ENCODE results near the gene TSPAN12. TPM values are rescaled to one million over a fixed set of nuclear protein-coding genes. Genes with fewer than 3 reads are reported as not detected.

The TSPAN12 gene
- total and polyA plus RNA-seq, 2 donors (not counting 3 experiments of a cell fraction or from before 2014, with no cell fraction given): 9.3 to 19.8 TPM

DNA sequence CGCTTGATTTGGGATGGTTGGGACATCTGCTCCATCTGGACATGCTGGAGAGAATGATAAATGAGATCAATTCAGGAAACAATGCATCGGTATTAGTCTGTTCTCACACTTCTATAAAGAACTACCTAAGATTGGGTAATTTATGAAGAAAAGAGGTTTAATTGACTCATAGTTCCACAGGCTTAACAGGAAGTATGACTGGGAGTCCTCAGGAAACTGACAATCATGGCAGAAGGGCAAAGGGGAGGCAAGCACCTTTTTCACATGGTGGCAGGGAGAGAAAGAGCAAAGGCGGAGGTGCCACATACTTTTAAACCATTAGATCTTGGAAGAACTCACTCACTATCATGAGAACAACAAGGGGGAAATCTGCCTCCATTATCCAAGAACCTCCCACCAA is 16.8 kb upstream of the TSPAN12 start:
- POLR2A ChIA-PET: no interaction called here
- H4K20me1 ChIP-seq (replicated peaks; ENCODE audit: control insufficient read depth, extremely low read depth, insufficient read depth, low read length): no peaks in the 10 kb centered on the region
- BruUV-seq (replicated peaks): no TSS peak
- TF ChIP-seq, protein P1, sequence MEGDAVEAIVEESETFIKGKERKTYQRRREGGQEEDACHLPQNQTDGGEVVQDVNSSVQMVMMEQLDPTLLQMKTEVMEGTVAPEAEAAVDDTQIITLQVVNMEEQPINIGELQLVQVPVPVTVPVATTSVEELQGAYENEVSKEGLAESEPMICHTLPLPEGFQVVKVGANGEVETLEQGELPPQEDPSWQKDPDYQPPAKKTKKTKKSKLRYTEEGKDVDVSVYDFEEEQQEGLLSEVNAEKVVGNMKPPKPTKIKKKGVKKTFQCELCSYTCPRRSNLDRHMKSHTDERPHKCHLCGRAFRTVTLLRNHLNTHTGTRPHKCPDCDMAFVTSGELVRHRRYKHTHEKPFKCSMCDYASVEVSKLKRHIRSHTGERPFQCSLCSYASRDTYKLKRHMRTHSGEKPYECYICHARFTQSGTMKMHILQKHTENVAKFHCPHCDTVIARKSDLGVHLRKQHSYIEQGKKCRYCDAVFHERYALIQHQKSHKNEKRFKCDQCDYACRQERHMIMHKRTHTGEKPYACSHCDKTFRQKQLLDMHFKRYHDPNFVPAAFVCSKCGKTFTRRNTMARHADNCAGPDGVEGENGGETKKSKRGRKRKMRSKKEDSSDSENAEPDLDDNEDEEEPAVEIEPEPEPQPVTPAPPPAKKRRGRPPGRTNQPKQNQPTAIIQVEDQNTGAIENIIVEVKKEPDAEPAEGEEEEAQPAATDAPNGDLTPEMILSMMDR (IDR thresholded peaks at IDR 0.05; ENCODE audit: extremely low read depth in 1 of 2, insufficient read depth in 1 of 2, low read depth in 1 of 2, low read length in 2 of 2): no peak
- TF ChIP-seq EZH2 (IDR thresholded peaks at IDR 0.05; ENCODE audit: borderline replicate concordance, low read depth, low read length, severe bottlenecking) (no peak), POLR2AphosphoS5 (IDR thresholded peaks at IDR 0.05; ENCODE audit: insufficient read depth, low read depth, low read length) (peak; percentile 29), FOS (IDR thresholded peaks at IDR 0.05; ENCODE audit: borderline replicate concordance, insufficient read depth, low read length) (peak; percentile 77), JUN (IDR thresholded peaks at IDR 0.05; ENCODE audit: borderline replicate concordance, insufficient read depth, insufficient read length, low read depth) (peak; percentile 5)
- no peak overlapping the region for H3K4me3 ChIP-seq (replicated peaks in 1 of 3; ENCODE audit: insufficient read depth in 1 of 3, low read depth in 1 of 3, low read length in 3 of 3)
- H3K9ac ChIP-seq (replicated peaks; ENCODE audit: extremely low read depth, insufficient read depth, low read length): no peak overlapping the region
- no peak overlapping the region for H3K4me2 ChIP-seq (ENCODE audit: insufficient read depth, low read length)
- H3K79me2 ChIP-seq (ENCODE audit: control insufficient read depth, insufficient read depth, low read length): no peaks in the 10 kb centered on the region
- H3K36me3 ChIP-seq (ENCODE audit: control insufficient read depth in 2 of 2, extremely low read depth in 1 of 2, insufficient read depth in 2 of 2, low read length in 2 of 2): no peaks in the 10 kb centered on the region
- dilution Hi-C loops (cut with MboI; ENCODE audit: extremely low pct_ligation_motif_present, low sequenced_read_pairs) (no loop called here), intact Hi-C loops (cut with micrococcal nuclease) (no loop called here)
- H3K27me3 ChIP-seq (ENCODE audit: control insufficient read depth in 2 of 2, insufficient read depth in 2 of 2, low read length in 2 of 2): no peaks in the 10 kb centered on the region
- DNase-seq (ENCODE audit: low read depth, low spot score) (peak; percentile 17), FAIRE-seq (no peak)
- H3K9me1 ChIP-seq (replicated peaks; ENCODE audit: control insufficient read depth, extremely low read depth, insufficient read depth, low read length): no peaks in the 10 kb centered on the region
- no peak overlapping the region for H3K27ac ChIP-seq (ENCODE audit: insufficient read depth, low read depth, low read length)
- CTCF ChIA-PET: no interaction called here
- H3K4me1 ChIP-seq (ENCODE audit: control insufficient read depth, extremely low read depth, insufficient read depth, low read length): peaks cover 8% of the 10 kb centered on the region
- no peaks in the 10 kb centered on the region for H3K9me3 ChIP-seq (replicated peaks; ENCODE audit: control insufficient read depth, insufficient read depth, low read length)
- peak overlapping the region; percentile 29 for H2AFZ ChIP-seq (ENCODE audit: low read depth, low read length)

DNA sequence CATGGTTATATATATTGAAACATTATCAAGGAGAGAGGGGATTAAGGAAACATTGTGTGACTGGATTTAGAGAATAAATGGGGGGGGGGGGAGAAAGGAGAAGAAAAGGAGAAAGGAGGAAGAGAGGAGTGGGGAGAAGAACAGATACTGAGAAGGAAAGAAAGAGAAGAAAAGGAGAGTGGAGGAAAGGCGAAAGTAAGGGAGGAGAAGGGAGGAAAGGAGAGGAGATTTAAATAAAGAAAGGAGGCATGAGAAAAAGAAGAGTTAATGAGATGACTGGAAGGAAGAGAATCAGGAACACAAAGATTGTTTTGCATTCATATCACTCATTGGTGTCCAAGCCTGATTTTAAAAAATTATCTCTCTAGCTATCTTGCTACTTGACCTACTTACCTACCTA is 16.1 kb upstream of the TSPAN12 start:
- FAIRE-seq: no peak

More for the DNA sequence above, 16.1 kb upstream of the TSPAN12 start:
- H3K9me3 ChIP-seq (replicated peaks; ENCODE audit: control insufficient read depth, insufficient read depth, low read length): no peaks in the 10 kb centered on the region
- no peak overlapping the region for H2AFZ ChIP-seq (ENCODE audit: low read depth, low read length)
- no peak overlapping the region for H3K9ac ChIP-seq (replicated peaks; ENCODE audit: extremely low read depth, insufficient read depth, low read length)
- no peaks in the 10 kb centered on the region for H3K79me2 ChIP-seq (ENCODE audit: control insufficient read depth, insufficient read depth, low read length)
- BruUV-seq (replicated peaks): no TSS peak
- H3K27me3 ChIP-seq (ENCODE audit: control insufficient read depth in 2 of 2, insufficient read depth in 2 of 2, low read length in 2 of 2): no peaks in the 10 kb centered on the region
- dilution Hi-C loops (cut with MboI; ENCODE audit: extremely low pct_ligation_motif_present, low sequenced_read_pairs) (no loop called here), intact Hi-C loops (cut with micrococcal nuclease) (no loop called here)
- no peak overlapping the region for H3K27ac ChIP-seq (ENCODE audit: insufficient read depth, low read depth, low read length)
- peaks cover 8% of the 10 kb centered on the region for H3K4me1 ChIP-seq (ENCODE audit: control insufficient read depth, extremely low read depth, insufficient read depth, low read length)
- ChIA-PET POLR2A (no interaction called here), CTCF (interaction anchor here (0.7 kb wide), 1 partner anchor 11 kb away, joined by 3 read pairs; no protein-coding TSS in a partner anchor)
- no peak overlapping the region for H3K4me3 ChIP-seq (replicated peaks in 1 of 3; ENCODE audit: insufficient read depth in 1 of 3, low read depth in 1 of 3, low read length in 3 of 3)
- DNase-seq (ENCODE audit: low read depth, low spot score): no peak
- no peaks in the 10 kb centered on the region for H3K9me1 ChIP-seq (replicated peaks; ENCODE audit: control insufficient read depth, extremely low read depth, insufficient read depth, low read length)
- H4K20me1 ChIP-seq (replicated peaks; ENCODE audit: control insufficient read depth, extremely low read depth, insufficient read depth, low read length): no peaks in the 10 kb centered on the region
- H3K36me3 ChIP-seq (ENCODE audit: control insufficient read depth in 2 of 2, extremely low read depth in 1 of 2, insufficient read depth in 2 of 2, low read length in 2 of 2): no peaks in the 10 kb centered on the region
- H3K4me2 ChIP-seq (ENCODE audit: insufficient read depth, low read length): no peak overlapping the region
- TF ChIP-seq GATA2 (IDR thresholded peaks at IDR 0.05; ENCODE audit: insufficient read depth, insufficient read length, low read depth, low read length): no peak
- TF ChIP-seq, protein P1 (IDR thresholded peaks at IDR 0.05; ENCODE audit: extremely low read depth in 1 of 2, insufficient read depth in 1 of 2, low read depth in 1 of 2, low read length in 2 of 2): no peak
- no peak for TF ChIP-seq MYC (IDR thresholded peaks at IDR 0.05; ENCODE audit: low read depth, low read length)
- no peak for TF ChIP-seq EZH2 (IDR thresholded peaks at IDR 0.05; ENCODE audit: borderline replicate concordance, low read depth, low read length, severe bottlenecking)
- TF ChIP-seq POLR2AphosphoS5 (IDR thresholded peaks at IDR 0.05; ENCODE audit: insufficient read depth, low read depth, low read length): no peak
- no peak for TF ChIP-seq FOS (IDR thresholded peaks at IDR 0.05; ENCODE audit: borderline replicate concordance, insufficient read depth, low read length)
- TF ChIP-seq POLR2A (IDR thresholded peaks at IDR 0.05; ENCODE audit: low read depth, low read length): no peak
- TF ChIP-seq, protein P2, sequence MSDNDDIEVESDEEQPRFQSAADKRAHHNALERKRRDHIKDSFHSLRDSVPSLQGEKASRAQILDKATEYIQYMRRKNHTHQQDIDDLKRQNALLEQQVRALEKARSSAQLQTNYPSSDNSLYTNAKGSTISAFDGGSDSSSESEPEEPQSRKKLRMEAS (IDR thresholded peaks at IDR 0.05; ENCODE audit: insufficient read depth, insufficient read length): no peak
- TF ChIP-seq JUN (IDR thresholded peaks at IDR 0.05; ENCODE audit: borderline replicate concordance, insufficient read depth, insufficient read length, low read depth): no peak

Data from endothelial cell of umbilical vein (primary cell).